ENCODE measurements around the gene FBXL2. TPM values are rescaled to one million over a fixed set of nuclear protein-coding genes. Genes with fewer than 3 reads are reported as not detected.

Gene FBXL2
- total RNA-seq, 1 donor: 9.7 TPM

- no peak overlapping the region for H3K4me3 ChIP-seq (ENCODE audit: low read depth, low read length)
- DNase-seq (ENCODE audit: low read depth): no peak
- TF ChIP-seq, protein P1, sequence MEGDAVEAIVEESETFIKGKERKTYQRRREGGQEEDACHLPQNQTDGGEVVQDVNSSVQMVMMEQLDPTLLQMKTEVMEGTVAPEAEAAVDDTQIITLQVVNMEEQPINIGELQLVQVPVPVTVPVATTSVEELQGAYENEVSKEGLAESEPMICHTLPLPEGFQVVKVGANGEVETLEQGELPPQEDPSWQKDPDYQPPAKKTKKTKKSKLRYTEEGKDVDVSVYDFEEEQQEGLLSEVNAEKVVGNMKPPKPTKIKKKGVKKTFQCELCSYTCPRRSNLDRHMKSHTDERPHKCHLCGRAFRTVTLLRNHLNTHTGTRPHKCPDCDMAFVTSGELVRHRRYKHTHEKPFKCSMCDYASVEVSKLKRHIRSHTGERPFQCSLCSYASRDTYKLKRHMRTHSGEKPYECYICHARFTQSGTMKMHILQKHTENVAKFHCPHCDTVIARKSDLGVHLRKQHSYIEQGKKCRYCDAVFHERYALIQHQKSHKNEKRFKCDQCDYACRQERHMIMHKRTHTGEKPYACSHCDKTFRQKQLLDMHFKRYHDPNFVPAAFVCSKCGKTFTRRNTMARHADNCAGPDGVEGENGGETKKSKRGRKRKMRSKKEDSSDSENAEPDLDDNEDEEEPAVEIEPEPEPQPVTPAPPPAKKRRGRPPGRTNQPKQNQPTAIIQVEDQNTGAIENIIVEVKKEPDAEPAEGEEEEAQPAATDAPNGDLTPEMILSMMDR (IDR thresholded peaks at IDR 0.05; ENCODE audit: insufficient read depth, low read length): no peak
Observed at GRCh38 chr3:33269385-33269784, 7.9 kb upstream of the FBXL2 start.

DNA sequence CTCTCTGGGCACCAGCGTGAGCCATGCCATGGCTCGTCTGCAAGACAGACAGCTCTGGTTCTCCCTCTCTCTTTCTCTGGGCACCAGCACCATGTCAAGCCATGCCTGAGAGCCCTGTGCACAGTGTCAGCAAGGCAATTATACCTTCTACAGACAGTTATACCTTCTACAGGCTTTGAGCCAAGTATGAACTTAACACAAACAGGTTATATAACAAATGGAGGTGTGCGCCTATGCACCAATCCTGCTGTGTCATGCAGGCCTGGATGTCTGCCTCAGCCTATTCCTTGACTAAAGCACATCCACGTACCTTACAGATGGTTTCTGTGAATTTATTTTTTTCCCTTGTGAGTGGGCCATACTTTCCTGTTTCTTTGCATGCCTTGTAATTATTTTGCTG lies 5.9 kb upstream of the FBXL2 start:
- DNase-seq (ENCODE audit: low read depth): no peak
- H3K4me3 ChIP-seq (ENCODE audit: low read depth, low read length): no peak overlapping the region
- TF ChIP-seq, protein P1 (IDR thresholded peaks at IDR 0.05; ENCODE audit: insufficient read depth, low read length): no peak

DNA sequence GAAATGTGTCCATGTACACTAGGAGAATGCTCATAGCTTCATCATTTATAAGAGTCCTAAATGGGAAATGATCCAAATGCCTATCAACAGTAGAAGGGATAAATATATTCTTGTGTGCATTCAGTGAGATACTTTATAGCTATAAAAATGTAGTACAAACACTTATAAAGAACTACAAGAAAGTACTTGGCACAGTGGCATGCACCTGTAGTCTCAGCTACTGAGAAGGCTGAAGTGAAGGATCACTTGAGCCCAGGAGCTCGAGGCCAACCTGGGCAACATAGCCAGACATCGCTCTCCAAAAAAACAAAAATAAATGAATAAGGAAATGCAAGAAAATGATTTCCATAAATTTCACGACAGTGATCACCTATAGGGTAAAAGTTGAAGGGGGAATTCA lies 3.6 kb upstream of the FBXL2 start:
- DNase-seq (ENCODE audit: low read depth): no peak
- TF ChIP-seq, protein P1 (IDR thresholded peaks at IDR 0.05; ENCODE audit: insufficient read depth, low read length): no peak
- H3K4me3 ChIP-seq (ENCODE audit: low read depth, low read length): no peak overlapping the region

- peak overlapping the region; percentile 80 for H3K4me3 ChIP-seq (ENCODE audit: low read depth, low read length)
- DNase-seq (ENCODE audit: low read depth): peak; percentile 16
- TF ChIP-seq, protein P1 (IDR thresholded peaks at IDR 0.05; ENCODE audit: insufficient read depth, low read length): no peak
Observed at GRCh38 chr3:33278163-33278562, 921 bp downstream of the FBXL2 start.

DNA sequence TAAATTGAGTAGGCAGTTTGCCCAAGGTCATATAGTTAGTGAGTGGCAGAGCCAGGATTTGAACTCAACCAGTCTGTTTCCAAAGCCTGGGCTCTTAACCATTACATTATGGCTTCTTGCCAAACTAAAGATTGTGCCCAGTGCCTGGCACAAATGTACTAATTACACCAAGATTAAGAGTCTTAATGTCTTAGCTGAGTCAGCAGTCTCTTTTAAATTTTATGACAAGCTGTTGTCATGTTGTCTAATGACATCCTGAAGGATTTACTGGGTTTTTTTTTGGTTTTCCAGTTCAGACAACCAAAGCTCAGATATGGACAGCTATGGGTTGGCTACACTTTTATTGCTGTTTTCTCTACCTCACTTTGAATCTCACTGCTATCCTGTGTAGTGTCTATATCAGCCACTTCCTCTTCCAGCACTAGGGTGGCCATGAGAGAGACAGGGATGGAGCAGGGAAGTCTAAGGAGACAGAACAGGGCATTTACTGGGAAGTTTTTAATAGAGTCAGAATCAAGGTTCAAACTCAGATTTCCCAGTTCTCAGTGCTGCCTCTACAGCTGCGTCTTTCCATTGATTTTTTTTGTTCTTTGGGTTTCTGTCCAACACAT lies 10.5 kb downstream of the FBXL2 start:
- no peak for DNase-seq (ENCODE audit: low read depth)
- H3K4me3 ChIP-seq (ENCODE audit: low read depth, low read length): no peak overlapping the region
- TF ChIP-seq, protein P1 (IDR thresholded peaks at IDR 0.05; ENCODE audit: insufficient read depth, low read length): no peak

GRCh38 chr3:33299395-33300081 lies 22.3 kb downstream of the FBXL2 start:
- DNase-seq (ENCODE audit: low read depth): peak; percentile 56
- TF ChIP-seq, protein P1 (IDR thresholded peaks at IDR 0.05; ENCODE audit: insufficient read depth, low read length): no peak
- no peak overlapping the region for H3K4me3 ChIP-seq (ENCODE audit: low read depth, low read length)

Data from fibroblast of the aortic adventitia (primary cell).